GM20000 (cell line): Measurements from ENCODE around the gene PTK6.

Experiments
- DNase-seq: peaks from one replicate; pipeline ENCODE4 v3.0.0; 2012; ENCODE audit warnings: low spot score
- TF ChIP-seq, protein P1 (sequence below): IDR thresholded peaks from 2 replicates; pipeline ENCODE4 v1.5.1; 2012; ENCODE audit warnings: mild to moderate bottlenecking, control low read depth; ENCODE audit errors: extremely low read depth, missing control alignments

Gene PTK6

DNA sequence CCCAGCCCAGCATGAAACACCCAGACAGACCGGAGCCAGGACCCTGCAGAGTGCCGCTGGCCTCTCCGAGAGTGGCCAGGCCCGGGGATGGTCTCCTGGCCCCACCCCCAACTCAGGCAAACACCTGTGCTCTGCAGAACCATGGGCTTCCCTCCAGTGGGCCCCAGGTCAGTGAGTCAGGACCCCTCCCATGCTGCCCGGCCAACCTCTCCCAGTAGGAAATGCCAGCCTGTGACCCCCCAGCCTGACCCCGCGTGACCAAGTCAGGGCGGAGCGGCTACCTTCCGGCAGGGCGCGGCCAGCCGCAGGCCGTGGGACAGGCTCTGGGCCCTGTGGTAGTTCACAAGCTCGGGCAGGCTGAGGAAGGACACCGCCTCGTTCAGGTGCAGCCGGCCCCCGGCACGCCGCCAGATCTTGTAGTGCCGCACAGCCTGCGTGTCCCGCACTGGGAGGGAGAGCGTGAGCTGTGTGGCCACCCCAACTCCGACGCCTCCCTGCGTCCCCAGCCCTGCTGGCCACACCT lies 3.2 kb downstream of the PTK6 start:
- TF ChIP-seq, protein P1, sequence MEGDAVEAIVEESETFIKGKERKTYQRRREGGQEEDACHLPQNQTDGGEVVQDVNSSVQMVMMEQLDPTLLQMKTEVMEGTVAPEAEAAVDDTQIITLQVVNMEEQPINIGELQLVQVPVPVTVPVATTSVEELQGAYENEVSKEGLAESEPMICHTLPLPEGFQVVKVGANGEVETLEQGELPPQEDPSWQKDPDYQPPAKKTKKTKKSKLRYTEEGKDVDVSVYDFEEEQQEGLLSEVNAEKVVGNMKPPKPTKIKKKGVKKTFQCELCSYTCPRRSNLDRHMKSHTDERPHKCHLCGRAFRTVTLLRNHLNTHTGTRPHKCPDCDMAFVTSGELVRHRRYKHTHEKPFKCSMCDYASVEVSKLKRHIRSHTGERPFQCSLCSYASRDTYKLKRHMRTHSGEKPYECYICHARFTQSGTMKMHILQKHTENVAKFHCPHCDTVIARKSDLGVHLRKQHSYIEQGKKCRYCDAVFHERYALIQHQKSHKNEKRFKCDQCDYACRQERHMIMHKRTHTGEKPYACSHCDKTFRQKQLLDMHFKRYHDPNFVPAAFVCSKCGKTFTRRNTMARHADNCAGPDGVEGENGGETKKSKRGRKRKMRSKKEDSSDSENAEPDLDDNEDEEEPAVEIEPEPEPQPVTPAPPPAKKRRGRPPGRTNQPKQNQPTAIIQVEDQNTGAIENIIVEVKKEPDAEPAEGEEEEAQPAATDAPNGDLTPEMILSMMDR: no peak
- DNase-seq: no peak

DNA sequence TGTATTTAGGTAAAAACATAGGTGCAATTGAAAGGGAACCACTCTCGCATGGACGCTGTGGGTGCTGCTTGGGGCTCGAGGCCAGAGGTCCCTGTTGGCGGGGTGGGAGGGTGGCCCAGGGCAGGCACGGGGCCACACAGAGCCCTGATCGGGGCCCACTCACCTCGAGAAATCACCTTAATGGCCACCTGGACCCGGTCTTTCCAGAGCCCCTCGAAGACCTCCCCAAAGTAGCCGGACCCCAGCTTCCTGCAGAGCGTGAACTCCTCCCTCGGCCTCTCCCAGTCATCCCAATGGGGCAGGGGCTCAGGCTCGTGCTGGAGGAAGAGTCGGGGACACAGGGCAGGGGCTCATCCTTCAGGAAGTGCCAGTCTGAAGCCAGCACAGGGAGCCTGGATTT lies 3.8 kb downstream of the PTK6 start:
- no peak for DNase-seq
- TF ChIP-seq, protein P1: no peak

DNA sequence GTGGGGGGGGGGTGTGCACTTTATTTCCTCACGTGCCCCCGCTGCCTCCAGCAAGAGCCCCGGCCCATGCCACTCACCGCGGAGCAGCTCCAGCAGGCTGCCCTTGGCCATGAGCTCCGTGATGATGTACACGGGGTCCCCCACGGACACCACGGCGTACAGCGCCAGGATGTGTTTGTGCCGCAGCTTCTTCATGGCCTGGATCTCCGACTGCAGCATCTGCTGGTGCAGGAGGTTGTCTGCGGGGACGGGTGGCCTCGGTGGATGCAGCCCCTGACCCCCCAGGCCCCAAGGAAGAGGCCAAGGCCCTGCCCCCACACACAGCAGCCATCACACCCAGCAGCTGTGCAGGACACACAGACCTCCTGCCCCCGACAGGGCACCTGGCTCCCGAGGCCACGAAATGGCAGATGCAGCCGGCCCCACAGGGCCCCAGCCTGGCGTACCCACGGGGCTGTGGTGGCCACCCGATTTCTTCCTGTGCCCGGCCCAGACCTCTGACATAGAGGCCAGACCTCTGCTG lies 4.7 kb downstream of the PTK6 start:
- TF ChIP-seq, protein P1: no peak
- no peak for DNase-seq

DNA sequence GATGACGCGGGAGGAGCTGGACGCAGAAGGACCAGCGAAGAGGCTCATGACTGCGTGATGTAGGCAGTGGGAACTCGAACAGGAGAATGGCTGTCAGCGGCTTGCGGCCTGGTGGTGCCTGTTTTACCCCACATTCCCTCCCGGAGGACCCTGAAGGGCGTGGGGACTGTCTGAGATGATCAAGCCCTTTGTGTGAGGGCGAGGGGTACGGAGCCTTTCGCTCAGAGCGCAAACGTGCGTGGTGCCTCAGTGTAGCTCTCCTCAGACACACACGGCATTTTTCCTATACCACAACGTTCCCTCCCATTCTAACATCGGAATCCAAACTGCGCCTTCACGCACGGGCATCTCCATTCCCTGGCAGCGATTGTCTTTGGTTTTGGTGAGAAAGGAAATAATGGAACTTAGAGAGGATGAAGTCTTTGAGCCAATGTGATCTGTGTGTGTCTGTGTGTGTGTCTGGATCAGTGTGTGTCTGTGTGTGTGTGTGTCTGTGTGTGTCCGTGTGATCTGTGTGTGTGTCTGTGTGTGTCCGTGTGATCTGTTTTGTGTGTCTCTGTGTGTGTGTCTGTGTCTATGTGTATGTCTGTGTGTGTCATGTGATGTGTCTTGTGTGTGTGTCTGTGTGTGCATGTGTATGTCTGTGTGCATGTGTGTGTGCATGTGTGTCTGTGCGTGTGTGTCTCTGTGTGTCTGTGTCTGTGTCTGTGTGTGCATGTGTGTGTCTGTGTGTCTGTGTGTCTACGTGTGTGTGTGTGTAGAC lies 5.3 kb downstream of the PTK6 start:
- no peak for DNase-seq
- TF ChIP-seq, protein P1: no peak

DNA sequence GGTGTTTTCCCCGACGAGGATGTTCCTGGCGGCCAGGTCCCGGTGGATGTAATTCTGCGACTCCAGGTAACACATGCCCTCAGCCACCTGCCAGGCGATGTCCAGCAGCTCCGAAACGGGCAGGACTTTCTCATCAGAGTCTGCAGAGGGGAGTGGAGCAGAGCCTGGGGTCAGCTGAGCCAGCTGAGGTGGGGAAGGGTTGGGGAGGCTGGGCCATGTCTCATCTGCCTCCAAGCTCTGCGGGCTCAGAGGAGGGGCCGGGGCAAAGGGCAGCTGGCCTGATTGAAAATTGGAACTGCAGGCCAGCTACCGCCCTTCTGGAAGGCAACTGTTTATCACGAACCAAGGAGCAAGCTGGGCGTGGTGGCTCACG lies 6.4 kb downstream of the PTK6 start:
- TF ChIP-seq, protein P1: no peak
- no peak for DNase-seq

DNA sequence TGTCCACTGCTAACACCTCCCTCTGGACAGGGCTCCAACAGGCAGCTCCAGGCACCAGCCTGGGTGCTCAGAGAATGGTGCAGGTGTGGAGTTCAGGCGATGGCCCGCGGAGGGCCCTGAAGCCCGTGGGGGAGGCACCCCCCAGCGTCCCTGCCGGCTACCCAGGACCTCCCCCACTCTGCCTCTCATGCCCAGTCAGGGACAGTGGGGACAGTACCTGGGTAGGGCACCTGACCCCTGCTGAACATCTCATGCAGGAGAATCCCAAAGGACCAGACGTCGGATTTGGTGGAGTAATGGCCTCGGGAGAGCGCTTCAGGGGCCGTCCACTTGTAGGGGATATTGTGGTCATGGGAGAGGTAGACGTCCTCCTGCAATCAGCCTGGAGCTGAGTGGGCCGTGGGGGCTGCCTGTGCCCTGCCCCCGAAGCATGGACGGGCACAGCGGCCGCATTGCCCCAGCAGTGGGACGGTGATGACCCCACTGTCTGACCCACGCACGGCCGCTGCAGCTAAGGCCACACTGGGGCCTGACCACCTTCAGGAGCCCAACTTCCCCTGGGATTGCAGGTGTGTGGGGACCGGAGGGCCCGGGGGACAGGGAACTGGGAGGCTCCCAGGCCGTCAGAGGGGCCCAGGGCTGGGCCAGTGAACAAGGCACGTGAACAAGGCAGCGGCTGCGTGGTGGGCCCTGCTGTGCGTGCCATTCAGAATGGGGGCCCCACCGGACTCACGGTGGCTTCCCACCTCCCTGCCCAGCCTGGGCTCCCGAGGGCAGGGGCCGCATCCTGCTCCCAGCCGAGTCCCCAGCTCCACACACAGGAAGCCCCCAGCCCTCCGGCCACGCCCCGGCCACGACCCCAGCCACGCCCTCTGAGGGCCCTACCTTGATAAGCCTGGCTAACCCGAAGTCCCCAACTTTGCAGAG lies 7.1 kb downstream of the PTK6 start:
- TF ChIP-seq, protein P1: no peak
- no peak for DNase-seq
